GM03348 (cell line): ENCODE results near the gene NAA38.
A peak's percentile ranks its signal among the peaks of the same experiment; 100 is the strongest.
"Not testable (repeated sequence)": the region's sequence is repeated elsewhere in the genome, so short reads cannot be mapped to it uniquely, and the experiment has no call there.

Experiments
- DNase-seq: peaks from one replicate; pipeline ENCODE4 v3.0.0; 2012; ENCODE audit warnings: low spot score

The NAA38 gene

DNA sequence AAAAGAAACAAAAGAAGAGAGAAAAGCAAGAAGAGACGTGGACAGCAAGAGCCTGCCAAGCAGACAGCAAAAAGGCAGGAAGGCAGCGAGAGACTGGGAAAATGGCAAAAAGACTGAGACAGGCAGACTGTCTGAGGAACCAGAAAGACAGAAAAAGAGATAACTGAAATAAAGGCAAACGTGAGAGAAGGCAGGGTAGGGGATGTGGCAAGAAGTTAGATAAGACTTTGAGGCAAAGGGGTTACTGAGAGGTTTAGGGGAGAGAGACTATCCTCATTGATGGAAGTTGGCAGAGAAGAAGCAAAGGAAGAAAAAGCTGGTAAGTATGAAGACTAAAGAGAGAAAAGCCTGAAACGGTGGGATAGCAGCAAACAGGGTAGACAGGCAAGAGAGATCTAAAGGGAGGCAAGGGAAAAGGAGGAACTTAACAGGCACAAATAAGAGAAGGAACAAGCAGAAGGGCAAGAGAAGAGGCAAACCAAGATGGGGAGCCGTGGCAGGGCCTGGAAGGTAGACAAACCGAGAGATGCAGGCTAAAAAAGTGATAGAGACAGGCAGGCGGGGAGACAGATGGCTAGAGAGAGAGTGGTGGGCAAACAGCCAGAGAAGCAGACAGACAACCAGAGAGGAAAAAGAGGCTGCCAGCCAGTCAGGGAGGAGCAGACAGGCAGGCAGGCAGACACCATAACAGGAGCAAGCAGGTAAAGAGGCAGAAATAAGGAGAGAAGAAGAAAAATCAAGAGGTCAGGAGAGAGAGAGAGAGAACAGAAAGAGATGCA, 24.1 kb upstream of the NAA38 start:
- DNase-seq, result no peak

DNA sequence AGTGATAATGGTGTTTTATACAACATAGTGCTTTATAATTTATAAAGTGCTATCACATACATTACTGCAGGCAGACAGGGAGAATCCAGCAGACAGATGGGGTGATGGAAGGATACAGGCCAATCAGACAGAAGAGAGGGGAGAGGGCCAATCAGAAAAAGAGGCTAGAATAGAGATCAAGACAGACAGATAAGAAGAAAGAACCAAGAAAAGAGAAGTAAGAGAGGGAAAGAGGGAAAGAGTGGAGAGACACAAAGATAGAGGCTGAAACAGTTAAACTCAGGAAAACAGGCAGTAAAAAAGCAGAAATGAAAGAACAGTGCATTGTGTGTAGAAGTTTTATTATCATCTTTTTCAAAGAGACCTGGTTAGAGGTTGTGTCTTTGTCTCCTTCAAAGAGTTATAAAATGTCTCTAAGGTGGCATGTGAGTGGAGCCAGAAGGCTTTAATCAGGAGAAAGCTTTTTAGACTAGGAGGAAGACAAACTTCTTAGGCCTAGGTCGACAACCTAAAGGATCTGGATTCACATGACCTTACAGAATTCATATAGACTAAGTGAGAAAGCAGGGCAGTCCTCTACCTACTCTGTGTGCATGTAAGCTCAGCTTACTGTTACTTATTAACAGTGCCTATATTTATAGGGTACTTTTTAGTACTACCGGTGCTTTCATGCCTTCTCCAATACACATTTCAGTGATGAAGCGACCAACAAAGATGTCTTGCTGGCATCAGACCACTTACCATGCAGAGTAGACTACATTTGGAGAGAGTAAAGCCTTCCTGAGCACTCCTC, 22.9 kb upstream of the NAA38 start:
- no peak for DNase-seq

DNA sequence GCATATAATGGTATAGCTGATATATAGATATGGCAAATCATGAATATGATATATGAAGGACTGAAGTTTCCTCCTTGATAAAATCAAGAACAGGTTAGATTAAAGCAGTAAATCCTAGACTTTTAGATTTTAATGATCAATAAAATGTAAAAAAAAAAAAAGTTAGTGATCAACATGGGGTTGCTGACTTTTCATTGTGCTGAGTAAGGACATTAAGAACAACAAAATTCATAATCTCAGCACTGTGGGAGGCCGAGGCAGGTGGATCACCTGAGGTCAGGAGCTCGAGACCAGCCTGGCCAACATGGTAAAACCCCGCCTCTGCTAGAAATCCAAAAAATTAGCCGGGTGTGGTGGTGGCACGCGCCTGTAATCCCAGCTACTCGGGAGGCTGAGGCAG, 20.9 kb upstream of the NAA38 start:
- DNase-seq, result no peak

DNA sequence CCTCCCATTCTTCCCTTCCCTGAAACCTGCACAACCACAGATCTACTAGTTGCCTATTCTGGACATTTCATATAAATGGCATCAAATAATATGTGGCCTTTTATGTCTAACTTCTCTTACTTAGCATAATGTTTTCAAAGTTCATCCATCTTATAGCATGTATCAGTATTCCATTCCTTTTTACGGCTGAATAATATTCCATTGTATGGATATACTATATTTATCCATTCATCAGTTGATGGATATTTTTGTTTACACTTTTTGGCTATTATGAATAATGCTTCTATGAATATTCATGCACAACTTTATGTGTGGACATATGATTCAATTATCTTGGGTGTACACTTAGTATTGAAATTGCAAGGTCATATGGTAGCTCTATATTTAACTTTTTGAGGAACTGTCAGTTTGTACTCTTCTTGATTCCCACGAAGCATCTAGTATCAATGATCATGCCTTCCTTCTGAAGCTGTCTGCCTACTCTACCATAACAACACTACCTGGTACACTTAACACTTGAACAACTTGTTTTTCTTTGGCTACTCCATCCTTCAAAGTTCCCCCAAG, 18.5 kb upstream of the NAA38 start:
- DNase-seq, result no peak

DNA sequence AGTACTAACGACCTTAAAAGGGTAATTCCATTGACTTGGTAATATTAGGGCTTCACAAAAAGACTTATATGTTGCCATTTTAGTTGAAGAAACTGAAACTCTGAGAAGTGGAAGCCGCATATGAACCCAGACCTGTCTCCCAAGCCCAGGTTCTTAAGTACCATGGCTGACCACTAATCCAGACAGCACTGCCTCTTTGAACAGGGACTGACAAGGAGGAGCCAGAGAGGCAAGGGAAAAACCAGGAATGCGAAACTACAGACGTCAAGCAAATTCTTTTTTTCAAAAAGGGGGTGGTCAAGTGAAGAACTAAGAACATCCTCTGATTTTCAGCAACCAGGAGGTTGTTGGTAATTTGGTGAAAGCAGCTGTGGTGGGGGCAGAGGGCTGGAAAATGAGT, 15.7 kb upstream of the NAA38 start:
- no peak for DNase-seq

DNA sequence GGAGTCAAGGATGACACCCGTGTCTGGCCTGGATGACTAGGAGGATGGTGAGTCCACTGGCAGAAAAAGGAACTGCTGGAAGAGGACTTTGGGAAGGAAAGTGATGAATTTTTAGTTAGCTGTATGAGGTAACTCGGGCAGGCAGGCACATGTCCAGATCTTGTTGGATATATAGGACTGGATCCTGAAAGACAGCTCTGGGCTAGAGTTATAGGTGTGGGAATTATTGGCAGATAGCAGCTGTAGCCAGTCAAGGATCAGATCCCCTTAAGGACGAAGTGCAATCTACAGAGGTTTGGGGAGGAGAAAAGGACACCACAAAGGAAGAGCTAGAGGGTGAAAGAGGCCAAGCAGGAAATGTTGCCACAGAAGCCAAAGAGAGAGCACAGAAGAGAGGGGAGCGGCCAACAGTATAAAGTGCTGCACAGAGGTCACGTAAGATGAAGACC, 10.5 kb upstream of the NAA38 start:
- no peak for DNase-seq

DNA sequence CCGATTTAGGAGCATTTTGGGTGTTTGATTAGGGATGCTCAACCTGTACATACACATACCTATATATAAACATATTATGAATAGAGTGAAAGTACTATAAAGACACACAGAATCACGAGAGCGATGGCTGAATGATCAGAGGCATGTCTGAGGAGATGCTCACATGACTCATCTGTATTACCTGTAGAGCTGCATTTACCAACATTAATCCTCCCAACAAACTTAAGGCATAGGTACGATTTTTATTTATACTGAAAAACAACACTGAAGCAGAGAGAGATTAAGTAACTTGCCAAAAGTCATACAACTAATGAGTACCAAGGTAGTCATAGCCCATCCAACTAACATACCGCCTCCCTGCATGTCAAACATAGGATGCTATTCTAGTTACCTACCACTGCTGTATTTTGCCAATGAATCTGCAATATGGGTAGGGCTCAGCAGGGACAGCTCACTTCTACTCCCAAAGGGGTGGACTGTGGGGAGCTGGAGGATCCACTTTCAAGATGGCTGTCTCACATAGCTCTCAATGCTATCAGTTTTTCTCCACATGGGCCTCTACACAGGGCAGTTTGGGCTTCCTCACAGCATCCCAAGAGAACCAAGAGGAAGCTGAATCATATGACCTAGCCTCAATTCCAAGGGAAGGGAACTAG, 7.8 kb upstream of the NAA38 start:
- no peak for DNase-seq

DNA sequence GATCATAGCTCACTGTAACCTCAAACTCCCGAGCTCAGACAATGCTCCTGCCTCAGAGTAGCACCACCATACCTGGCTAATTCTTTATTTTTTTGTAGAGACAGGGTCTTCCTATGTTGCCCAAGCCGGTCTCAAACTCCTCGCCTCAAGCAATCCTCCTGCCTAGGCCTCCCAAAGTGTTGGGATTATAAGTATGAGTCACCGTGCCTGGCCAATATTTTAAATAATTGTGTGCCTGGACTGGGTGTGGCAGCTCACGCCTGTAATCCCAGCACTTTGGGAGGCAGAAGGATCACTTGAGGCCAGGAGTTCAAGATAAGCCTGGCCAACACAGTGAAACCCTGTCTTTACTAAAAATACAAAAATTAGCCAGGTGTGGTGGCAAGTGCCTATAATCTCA, 7.0 kb upstream of the NAA38 start:
- not testable (repeated sequence) for DNase-seq

DNA sequence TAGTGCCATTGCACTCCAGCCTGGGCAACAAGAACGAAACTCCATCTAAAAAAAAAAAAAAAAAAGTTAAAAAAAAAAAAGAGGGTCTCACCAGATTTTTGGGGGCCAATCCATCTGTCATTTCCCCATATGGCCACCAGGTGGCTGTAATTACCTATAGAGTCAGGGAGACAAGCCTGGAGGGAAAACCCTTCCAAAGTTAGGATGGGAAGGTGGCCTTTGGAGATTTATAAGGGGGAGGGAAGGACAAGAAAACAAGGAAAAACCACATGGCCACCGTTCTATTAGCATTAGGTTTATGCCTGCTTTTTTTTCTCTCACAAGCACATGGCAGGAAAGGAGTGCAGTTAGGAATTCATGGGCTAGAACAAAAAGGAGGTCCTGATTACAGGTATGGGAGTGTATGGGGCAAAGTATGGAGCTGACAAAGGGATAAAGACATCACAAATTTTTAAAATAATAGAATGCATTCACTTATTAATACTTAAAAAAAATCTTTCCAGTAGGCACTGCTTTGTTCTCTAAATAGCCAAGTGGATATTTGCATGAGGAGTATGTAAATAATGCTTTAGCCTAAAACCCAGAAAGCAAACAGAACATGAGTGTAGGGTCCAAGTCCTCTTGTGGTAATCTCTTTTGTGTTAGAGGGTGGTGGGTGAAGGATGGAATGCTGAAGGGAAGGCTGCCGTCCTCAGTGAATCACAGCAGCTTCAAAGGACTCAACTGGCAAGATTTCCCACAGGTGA, 5.5 kb upstream of the NAA38 start:
- peak; percentile 64 for DNase-seq

DNA sequence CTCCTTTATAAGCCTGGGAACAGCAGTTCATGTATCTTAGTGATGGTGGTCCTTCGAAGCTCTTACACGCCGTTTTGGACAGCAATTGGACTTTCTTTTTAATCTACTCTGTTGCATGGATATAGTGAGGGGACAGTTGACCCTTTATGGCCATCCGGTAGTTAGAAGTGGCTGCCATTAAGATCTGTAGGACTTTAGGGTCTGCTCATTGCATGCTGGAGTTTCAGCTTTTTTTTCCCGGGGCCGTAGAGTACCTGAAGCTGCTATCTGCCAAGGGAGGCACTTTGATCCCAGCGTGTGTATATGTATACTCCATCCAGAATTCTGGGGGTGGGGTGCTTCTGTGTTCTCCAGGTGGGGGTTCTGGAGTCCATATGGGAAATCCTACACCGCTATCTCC, 1.7 kb upstream of the NAA38 start:
- no peak for DNase-seq

DNA sequence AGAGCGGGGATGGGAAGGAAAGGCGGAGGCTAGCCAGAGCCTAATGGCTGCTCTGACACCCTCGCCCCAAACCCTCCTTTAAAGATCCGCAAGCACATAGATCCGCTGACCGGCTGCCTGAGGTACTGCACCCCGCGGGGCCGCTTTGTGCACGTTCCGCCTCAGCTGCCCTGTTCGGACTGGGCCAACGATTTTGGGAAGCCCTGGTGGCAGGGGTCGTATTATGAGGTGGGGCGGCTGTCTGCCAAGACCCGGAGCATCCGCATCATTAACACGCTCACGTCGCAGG, 1.1 kb upstream of the NAA38 start:
- DNase-seq, result peak; percentile 74

DNA sequence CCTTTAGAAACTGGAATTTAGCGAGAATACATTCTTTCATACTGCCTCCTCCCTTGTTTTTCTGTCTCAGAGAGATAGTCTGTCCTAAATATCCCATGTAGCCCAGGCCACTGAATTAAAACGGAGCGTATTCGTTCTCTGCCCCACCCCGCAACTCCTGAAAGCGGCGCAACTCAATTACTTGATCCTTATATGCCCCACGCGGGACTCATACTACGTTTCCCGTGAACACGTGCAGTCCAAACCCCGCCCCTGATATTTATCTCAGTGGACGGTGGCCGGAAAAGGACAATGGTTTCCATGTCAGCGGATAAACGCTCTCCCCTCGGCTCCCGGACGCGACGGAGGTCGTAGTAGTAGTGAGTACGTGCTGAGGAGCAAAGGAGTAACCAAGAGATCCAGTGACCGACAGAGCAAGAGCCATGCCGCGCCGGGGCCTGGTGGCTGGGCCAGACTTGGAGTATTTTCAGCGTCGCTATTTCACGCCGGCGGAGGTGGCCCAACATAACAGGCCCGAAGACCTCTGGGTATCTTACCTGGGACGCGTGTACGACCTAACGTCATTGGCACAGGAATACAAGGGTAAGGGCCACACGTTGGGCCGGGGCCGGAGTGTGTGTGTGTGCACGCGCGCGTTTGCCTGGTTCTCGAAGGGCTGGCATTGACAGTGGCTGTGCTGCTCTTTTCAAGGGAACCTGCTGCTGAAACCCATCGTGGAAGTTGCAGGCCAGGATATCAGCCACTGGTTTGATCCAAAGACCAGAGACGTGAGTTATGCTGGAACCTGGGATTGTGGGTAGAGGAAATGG, 558 bp upstream of the NAA38 start, which contains the start of gene CYB5D1:
CYB5D1 (plus strand) TSS at position 291 of the 809 bp plus-strand sequence; CDS start at position 423, 132 bp downstream.
- peak; percentile 86 for DNase-seq

DNA sequence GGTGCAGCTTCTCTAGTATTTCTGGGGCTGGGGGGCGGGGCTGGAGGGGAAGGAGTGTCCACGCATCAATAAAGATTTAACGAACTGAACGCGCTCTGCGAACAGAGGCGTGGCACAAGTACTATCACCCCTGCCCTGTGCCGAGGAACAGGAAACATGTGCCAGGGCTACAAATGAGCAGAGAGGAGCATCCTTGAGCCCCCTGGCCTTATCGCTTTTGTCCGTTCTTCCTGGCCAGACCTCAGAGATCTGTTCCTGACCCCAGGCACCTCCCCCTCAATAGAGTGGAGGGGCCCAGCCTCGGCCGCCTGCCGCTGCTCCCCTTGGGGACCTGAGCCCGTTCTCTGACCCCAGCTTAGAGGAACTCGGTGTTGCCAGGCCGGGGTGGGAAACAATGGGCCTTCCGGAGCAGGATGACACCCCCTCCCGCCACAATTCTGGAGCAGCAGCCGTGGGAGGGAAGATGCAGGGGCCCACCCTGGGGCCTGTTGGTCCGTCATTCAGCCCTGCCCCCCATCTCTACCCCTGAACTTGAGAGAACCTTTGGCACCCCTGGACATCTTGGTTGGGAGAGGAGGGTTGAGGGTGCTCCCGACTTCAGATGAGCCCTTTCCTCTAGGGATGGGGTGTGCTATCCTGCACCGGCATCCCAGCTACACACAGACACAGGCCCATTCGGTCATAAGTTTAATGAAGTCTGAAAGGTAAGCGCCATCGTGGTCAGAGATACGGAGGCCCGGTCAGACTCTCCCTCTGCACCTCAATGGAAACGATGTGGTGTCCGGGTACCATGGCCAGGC, 1.1 kb downstream of the NAA38 start:
- DNase-seq, result no peak

DNA sequence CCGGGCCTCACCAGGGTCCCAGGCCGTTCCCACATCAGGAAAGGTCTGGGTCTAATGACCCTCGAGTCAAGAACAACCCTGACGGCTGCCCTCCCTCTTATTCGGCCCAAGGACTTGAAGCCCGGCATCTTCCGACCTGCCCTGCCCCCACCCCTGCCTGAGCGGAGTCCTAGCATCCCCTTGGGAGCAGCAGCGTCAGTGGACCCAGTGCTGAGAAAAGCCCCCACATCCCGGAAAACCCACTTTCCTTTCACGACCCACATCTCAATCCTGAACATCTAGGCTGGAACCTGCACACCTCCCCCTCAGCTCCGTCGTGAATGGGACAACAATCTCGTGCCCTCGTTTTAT, 1.7 kb downstream of the NAA38 start:
- DNase-seq, result no peak

DNA sequence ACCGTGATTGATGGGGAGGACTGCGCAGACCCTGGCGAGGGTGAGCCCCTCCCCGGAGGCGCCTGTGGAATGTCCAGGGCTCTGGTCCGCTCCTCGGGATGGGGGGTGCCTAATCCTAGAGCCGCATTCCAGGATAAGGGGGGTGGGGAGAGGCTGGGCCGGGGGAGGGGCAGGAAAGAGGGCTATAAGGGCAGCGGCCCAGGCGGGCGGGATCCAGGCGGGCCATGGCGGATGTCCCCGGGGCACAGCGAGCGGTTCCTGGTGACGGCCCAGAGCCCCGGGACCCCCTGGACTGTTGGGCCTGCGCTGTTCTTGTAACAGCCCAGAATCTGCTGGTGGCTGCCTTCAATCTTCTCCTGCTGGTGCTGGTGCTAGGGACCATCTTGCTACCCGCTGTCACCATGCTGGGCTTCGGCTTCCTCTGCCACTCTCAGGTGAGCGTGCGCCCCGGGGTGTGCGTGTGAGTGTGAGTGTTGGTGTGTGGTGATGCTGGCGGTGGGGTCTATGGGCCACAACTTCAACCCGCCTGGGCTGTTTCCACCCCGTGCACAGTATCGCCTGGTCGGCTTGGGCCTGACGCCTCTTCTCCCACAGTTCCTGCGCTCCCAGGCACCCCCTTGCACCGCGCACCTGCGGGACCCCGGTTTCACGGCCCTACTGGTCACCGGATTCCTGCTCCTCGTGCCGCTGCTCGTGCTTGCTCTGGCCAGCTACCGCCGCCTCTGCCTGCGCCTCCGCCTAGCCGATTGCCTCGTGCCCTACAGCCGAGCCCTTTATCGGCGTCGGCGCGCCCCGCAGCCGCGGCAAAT, 2.3 kb downstream of the NAA38 start, which contains the start of gene TMEM88:
TMEM88 (plus strand) TSS at position 216 of the 809 bp plus-strand sequence; CDS start at position 225, 9 bp downstream.
- DNase-seq, result no peak

DNA sequence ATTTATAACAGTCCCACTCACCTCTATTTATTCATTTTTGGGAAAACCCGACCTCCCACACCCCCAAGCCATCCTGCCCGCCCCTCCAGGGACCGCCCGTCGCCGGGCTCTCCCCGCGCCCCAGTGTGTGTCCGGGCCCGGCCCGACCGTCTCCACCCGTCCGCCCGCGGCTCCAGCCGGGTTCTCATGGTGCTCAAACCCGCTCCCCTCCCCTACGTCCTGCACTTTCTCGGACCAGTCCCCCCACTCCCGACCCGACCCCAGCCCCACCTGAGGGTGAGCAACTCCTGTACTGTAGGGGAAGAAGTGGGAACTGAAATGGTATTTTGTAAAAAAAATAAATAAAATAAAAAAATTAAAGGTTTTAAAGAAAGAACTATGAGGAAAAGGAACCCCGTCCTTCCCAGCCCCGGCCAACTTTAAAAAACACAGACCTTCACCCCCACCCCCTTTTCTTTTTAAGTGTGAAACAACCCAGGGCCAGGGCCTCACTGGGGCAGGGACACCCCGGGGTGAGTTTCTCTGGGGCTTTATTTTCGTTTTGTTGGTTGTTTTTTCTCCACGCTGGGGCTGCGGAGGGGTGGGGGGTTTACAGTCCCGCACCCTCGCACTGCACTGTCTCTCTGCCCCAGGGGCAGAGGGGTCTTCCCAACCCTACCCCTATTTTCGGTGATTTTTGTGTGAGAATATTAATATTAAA, 3.1 kb downstream of the NAA38 start:
- DNase-seq, result no peak

DNA sequence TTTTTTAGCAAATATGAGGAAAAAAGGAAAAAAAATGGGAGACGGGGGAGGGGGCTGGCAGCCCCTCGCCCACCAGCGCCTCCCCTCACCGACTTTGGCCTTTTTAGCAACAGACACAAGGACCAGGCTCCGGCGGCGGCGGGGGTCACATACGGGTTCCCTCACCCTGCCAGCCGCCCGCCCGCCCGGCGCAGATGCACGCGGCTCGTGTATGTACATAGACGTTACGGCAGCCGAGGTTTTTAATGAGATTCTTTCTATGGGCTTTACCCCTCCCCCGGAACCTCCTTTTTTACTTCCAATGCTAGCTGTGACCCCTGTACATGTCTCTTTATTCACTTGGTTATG, 3.7 kb downstream of the NAA38 start:
- DNase-seq, result no peak

DNA sequence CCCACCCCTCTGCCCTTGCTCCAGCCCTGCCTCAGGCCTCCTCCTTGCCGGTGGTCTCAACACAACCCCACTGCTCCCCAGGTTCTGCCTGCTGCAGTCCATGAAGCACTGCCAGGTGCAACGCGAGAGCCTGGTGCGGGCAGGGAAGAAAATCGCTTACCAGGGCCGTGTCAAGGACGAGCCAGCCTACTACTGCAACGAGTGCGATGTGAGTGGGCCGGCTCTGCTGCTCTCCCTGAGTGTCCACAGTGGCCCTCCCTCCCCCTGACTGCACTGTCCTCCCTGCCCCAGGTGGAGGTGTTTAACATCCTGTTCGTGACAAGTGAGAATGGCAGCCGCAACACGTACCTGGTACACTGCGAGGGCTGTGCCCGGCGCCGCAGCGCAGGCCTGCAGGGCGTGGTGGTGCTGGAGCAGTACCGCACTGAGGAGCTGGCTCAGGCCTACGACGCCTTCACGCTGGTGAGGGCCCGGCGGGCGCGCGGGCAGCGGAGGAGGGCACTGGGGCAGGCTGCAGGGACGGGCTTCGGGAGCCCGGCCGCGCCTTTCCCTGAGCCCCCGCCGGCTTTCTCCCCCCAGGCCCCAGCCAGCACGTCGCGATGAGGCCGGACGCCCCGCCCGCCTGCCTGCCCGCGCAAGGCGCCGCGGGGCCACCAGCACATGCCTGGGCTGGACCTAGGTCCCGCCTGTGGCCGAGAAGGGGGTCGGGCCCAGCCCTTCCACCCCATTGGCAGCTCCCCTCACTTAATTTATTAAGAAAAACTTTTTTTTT, 4.3 kb downstream of the NAA38 start:
- no peak for DNase-seq
